Fibroblast of lung (primary cell): ENCODE data around the gene PLA2G2C.

ENCODE experiments used
- CTCF ChIP-seq, 2 donors: IDR thresholded peaks in 1 of 2; conservative IDR thresholded peaks in 1 of 2; 1 replicate in 1 of 2; 2 replicates in 1 of 2; pipeline ENCODE4 v1.5.1; 2011 to 2012; ENCODE audit warnings: low read length in 2 of 2, control low read depth in 1 of 2, inconsistent platforms in 1 of 2, low read depth in 1 of 2, mild to moderate bottlenecking in 1 of 2
- EZH2 ChIP-seq: IDR thresholded peaks from 2 replicates; pipeline ENCODE4 v1.5.1; 2012; ENCODE audit warnings: low read length, control low read depth, mild to moderate bottlenecking; ENCODE audit errors: missing control alignments

DNA sequence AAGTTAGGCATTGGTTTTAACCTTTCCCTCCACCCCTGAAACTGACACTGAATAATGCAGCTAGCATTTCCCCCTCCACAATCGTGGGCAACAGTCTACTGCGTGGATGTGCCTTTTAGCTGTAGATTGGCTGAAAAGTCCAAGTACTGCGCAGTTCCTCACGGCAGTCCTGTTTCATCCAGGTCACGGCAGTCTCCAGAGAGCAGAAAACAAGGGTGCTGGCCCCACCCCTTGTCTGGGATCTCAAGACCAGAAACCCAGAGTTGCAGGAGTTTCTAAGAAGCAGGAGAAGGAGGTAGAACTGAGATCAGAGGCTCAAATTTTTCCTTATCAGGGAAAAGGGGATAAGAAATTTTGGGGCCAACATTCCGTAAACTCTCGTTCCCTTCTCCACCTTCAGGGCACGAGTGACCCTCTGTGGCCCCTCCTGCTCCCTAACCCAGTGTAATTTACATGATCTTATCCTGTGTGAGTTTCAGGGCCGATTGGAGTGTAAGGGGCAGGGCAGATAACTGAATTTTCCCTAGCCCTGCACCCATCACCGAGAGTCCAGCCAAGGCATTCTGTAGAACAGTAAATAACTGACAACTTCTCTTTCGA is 25.9 kb upstream of the PLA2G2C start:
- TF ChIP-seq CTCF (conservative IDR thresholded peaks at IDR 0.05 in 1 of 2, IDR thresholded peaks at IDR 0.05 in 1 of 2; ENCODE audit: low read depth in 1 of 2, low read length in 2 of 2) (no peak), EZH2 (no peak)
